Lower leg skin (tissue), 4 donors: Measurements from ENCODE around the gene CDK15. TPM values are rescaled to one million over a fixed set of nuclear protein-coding genes. Genes with fewer than 3 reads are reported as not detected.
A peak's percentile ranks its signal among the peaks of the same experiment; 100 is the strongest.
"Not testable (repeated sequence)": the region's sequence is repeated elsewhere in the genome, so short reads cannot be mapped to it uniquely, and the experiment has no call there.

ENCODE experiments used
- DNase-seq, 2 donors: peaks; one replicate each; pipeline ENCODE4 v3.0.0-alpha.2; 2019; ENCODE audit warnings: low spot score in 2 of 2
- H3K4me3 ChIP-seq: fragments of 200-600 bp; sonication (generic); 2 replicates; pipeline ENCODE4 v1.5.1; 2017; ENCODE audit warnings: mild to moderate bottlenecking, low read depth; ENCODE audit not compliant: poor library complexity, severe bottlenecking
- CTCF ChIP-seq, 3 donors: fragments of 450-650 bp; IDR thresholded peaks; one replicate each; pipeline ENCODE4 v1.5.1; 2016; ENCODE audit warnings: antibody characterized with exemption in 3 of 3, mild to moderate bottlenecking in 3 of 3, moderate library complexity in 2 of 3
- POLR2A ChIP-seq, 2 donors: fragments of 450-650 bp; IDR thresholded peaks; one replicate each; pipeline ENCODE4 v1.6.1; 2016 to 2017; ENCODE audit warnings: antibody characterized with exemption in 2 of 2, mild to moderate bottlenecking in 1 of 2, moderate library complexity in 1 of 2
- WGBS, 2 donors: methylation state at CpG; one replicate each; pipeline ENCODE4 v1.1.5; 2018; 5-methylcytosine and 5-hydroxymethylcytosine counted together
- intact Hi-C: fragments of 100-400 bp; cut with DNase I; formaldehyde crosslinking; loops from one replicate; pipeline ENCODE4 v1.15.0; 2023; ENCODE audit warnings: low total_unique reads
- total RNA-seq, 4 donors: library from RNA; depleted of rRNA; stranded (reverse); fragments of >200 nt; gene quantifications; one replicate each; pipeline ENCODE4 v1.1.0, GENCODE V29; 2016

Gene CDK15
- total RNA-seq, 4 donors from 2014 or later = 0.27 to 0.91 (median 0.38) TPM

DNA sequence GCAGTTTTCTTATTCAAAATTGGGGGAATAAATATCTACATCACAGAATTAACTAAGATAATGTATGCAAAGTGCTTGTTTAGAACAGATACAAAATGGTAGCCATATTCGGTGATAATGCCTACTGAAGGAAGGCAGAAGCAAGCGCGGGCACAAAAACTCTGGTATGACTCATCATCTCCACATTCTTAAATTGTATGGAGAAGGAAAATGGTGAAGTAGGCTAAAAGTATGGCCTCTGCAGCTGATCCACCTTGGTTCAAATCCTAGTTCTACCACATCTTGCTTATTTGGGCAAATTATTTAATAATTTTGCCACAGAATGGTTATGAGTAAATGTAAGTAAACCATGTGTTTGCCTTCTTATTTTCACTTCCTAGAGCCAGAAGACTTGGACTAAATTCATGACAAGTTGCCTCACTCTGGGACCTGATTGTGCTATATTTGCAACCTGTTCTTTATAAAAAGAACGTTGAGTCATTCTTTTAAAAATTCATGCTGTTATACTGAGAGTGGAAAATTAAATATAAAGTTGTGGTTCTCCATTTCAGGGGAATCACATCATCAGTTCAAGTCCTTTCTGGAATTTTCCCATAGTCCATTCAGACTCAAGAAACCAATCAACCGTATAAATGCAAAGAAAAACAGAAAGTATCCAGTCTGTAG lies 9.0 kb upstream of the CDK15 start:
- H3K4me3 ChIP-seq = no peak overlapping the region
- 59 to 60% methylated on average over 5 of the region's 5 CpGs for WGBS, 2 donors
- intact Hi-C loops = no loop called here
- no peak for TF ChIP-seq POLR2A (IDR thresholded peaks at IDR 0.05)
- TF ChIP-seq CTCF (IDR thresholded peaks at IDR 0.05) = no peak
- no peak for DNase-seq

- no peak for TF ChIP-seq CTCF (IDR thresholded peaks at IDR 0.05)
- TF ChIP-seq POLR2A (IDR thresholded peaks at IDR 0.05) = no peak
- 72 to 73% methylated on average over 7 of the region's 7 CpGs for WGBS, 2 donors
- intact Hi-C loops = no loop called here
- no peak overlapping the region for H3K4me3 ChIP-seq
- DNase-seq = no peak
Measured at GRCh38 chr2:201798252-201798913, 8.0 kb upstream of the CDK15 start.

- intact Hi-C loops = not testable (repeated sequence)
- WGBS, 2 donors = 83% methylated on average over 2 of the region's 2 CpGs
Measured at GRCh38 chr2:201798914-201799285, 7.4 kb upstream of the CDK15 start.

GRCh38 chr2:201807452-201807999 lies 1.2 kb downstream of the CDK15 start:
- TF ChIP-seq POLR2A (IDR thresholded peaks at IDR 0.05) (no peak), CTCF (IDR thresholded peaks at IDR 0.05) (no peak)
- 38 to 39% methylated on average over 8 of the region's 8 CpGs for WGBS, 2 donors
- intact Hi-C loops = no loop called here
- peak in 1 of 2 donors; percentile 31 for DNase-seq
- H3K4me3 ChIP-seq = no peak overlapping the region

More at GRCh38 chr2:201798914-201799285, 7.4 kb upstream of the CDK15 start:
- not testable (repeated sequence) for DNase-seq, H3K4me3 ChIP-seq

DNA sequence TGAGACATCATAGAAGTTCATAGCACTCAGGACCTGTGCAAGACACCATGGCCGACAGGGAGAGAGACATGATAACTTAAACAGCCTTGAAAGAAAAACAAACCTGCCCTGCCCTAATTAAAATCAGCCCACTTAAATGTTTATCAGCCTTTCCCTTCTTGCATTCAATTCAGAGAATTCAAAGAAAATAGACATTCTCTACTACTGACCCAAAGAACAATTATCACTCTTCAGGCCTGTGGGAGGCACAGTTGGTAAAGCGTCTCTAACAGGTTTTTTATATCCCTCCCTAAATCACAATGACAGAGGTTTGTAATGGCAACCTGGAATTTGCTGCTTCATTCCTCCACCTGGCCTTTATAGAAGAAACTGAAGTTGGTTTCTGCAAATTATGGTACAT lies 1.7 kb downstream of the CDK15 start:
- WGBS, 2 donors = 75 to 89% methylated on average over 2 of the region's 2 CpGs
- intact Hi-C loops = no loop called here
- TF ChIP-seq CTCF (IDR thresholded peaks at IDR 0.05) = no peak
- TF ChIP-seq POLR2A (IDR thresholded peaks at IDR 0.05) = no peak
- H3K4me3 ChIP-seq = no peak overlapping the region
- no peak for DNase-seq

- WGBS, 2 donors = 84 to 92% methylated on average over 4 of the region's 4 CpGs
- H3K4me3 ChIP-seq = no peak overlapping the region
- no peak for TF ChIP-seq POLR2A (IDR thresholded peaks at IDR 0.05)
- no peak for TF ChIP-seq CTCF (IDR thresholded peaks at IDR 0.05)
- no peak for DNase-seq
- intact Hi-C loops = no loop called here
Measured at GRCh38 chr2:201809633-201810032, 3.3 kb downstream of the CDK15 start.

DNA sequence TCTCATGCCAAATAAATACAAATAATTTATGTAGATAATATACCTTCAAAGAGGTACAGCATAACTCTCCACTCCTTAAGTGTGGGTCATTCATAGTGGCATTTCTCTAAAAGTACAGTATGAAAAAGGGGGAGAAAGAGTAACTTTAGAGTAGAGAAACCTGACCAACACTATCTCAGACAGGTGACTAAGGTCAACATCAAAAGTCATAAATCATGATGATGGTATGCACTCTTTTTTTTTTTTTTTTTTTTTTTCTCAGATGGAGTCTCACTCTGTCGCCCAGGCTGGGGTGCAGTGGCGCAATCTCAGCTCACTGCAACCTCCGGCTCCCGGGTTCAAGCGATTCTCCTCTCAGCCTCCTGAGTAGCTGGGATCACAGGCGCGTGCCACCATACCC lies 4.3 kb downstream of the CDK15 start:
- WGBS, 2 donors = 90 to 93% methylated on average over 7 of the region's 7 CpGs
- intact Hi-C loops, H3K4me3 ChIP-seq: not testable (repeated sequence)

More for the DNA sequence above, 4.3 kb downstream of the CDK15 start:
- not testable (repeated sequence) for DNase-seq
